Epidermal melanocyte (primary cell): Measurements from ENCODE around the gene PRKG1.

Source experiments
- DNase-seq: peaks from one replicate; pipeline ENCODE4 v3.0.0; 2011; ENCODE audit warnings: low spot score; ENCODE audit not compliant: insufficient read length

PRKG1 gene

GRCh38 chr10:51915031-51915542 lies 840.8 kb downstream of the PRKG1 start:
- DNase-seq = no peak

DNA sequence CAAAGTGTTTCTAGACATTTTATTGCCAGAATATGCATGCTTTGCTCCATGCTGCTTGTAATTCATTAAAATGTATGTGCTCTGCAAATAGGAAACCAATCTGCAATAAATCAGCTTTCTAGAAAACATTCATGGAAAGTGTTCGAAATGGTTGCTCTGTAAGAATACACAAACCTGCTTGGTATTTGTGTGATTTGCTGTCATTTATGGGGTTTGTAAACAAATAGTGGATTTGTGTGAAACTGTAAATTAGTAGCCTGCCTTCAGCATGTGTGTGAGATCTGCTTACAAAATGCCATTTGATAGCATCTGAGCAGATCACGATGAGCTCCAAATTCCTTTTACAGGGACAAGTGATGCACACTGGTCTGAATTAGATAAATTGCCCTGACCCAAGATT lies 844.2 kb downstream of the PRKG1 start:
- DNase-seq = no peak

DNA sequence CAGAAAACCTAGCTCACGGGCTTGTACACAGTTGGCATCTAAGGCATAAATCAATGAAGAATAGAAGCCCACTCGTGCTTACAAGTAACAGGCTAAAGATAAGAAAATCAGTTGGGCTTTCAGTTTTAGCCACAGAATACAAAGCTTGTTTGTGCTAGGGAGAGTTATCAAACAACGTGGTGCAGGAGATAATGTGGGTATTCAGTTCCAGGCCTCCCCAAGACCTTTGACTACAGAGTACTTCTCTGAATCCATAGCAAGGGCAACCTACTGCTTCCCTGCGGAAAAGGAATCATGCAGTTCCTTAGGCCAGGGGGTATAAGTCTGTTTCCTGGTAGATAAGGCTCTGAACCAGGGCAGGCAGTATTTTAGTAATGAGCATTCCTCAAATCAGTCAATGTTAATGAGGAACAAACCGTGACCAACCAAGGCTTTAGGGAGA lies 844.6 kb downstream of the PRKG1 start:
- no peak for DNase-seq

DNA sequence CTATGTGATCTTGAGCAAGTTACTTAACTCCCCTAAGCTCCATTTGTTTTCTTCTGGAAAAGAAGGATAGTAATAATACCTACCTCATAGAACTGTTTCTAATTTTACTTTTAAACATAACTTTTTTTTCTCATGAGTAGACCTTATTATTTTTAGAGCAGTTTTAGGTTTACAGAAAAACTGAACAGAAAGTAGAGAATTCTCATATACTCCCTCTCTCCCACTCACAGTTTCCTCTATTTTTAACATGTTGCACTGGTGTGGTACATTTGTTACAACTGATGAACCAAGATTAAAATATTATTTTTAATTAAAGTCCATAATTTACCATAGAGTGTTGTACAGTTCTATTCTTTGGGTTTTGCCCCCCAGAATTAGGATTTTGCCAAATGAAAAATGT lies 846.4 kb downstream of the PRKG1 start:
- no peak for DNase-seq

DNA sequence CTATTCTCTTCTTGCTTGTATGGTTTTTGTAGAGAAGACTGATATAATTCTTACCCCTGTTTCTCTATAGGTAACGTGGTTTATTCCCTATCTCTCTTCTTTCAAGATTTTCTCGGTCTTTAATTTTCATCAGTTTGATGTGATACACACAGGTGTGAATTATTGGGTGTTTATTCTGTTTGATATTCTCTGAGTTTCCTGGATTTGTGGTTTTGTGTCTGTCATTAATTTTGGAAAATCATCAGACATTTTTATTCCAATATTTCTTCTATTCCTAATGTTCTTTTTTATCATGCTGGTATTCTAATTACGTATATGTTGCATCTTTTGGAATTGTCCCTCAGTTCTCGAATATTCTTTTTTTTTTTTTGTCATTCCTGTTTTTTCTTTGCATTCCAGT lies 850.1 kb downstream of the PRKG1 start:
- no peak for DNase-seq

- DNase-seq = no peak
These were observed 852.0 kb downstream of the PRKG1 start for GRCh38 chr10:51926337-51926736.

- DNase-seq = no peak
These were observed 853.9 kb downstream of the PRKG1 start for GRCh38 chr10:51928162-51928561.

GRCh38 chr10:51932530-51932929 lies 858.2 kb downstream of the PRKG1 start:
- no peak for DNase-seq

DNA sequence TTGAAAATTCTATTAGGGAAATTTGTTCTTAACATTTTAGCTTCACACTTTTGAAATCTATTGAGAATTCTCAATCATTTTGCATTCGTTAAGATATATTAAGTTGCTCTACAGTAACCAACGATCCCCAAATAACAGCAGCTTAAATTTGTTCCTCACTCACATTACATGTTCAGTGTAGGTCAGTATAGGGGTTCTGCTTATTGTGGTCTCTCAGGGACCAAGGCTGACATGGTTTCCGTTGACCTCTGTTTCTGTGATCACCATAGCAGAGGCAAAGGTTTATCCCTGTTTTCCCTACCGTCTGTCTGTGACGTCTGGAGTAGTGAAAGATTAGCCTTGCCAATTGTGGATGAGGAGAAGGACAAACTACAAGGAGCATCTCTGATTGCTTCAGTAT lies 860.1 kb downstream of the PRKG1 start:
- DNase-seq = no peak

DNA sequence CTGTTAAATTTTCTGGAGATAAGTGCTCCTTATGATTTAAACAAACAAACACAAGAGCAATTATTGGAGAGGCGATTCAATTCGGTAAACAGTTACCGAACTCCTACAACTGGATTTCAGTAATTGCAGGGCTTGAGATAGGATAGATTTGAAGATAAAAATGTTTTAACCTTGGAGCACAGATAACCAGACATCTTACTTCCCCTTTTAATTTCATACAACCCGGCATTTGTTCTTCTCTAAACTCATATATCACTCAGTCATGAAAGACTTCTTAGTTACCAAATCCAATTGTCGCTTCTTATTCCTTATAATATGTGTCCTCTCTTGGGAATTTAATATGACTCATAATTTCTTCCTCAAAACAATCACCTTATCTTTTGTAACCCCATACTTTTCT lies 861.1 kb downstream of the PRKG1 start:
- DNase-seq = no peak

DNA sequence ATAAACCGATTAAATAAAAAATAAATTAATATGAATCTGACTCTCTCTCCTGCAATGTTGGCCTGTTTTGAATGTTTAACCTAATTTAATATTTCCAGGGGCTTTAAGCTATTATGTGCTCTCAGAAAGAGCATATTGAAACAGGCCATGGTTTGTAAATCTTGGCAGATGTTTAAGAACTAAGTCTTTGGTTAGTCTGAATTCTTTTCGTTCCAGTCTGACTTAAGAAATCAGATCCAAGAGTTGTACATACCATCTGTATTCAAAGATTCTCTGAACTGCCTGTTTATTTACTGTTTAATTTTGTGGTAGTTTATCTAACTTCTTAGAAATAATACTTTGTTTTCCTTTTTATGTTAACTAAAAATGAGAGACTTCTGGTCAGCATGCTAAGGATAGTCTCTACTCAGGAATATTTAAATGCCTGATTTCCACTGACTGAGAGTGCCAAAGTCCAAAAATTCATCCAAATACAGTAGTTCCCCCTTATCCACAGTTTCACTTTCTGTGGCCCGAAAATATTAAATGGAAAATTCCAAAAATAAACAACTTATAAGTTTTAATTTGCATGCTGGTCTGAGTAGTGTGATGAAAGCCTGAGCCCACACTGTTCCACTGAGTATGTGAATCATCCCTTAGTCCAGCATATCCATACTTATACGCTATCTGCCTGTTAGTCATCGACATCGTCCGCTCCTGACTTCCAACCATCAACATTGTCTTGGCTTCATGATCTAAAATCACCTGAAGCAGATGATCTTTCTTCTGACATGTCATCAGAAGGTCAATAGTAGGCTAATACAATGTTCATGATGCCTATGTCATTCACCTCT lies 863.2 kb downstream of the PRKG1 start:
- no peak for DNase-seq

DNA sequence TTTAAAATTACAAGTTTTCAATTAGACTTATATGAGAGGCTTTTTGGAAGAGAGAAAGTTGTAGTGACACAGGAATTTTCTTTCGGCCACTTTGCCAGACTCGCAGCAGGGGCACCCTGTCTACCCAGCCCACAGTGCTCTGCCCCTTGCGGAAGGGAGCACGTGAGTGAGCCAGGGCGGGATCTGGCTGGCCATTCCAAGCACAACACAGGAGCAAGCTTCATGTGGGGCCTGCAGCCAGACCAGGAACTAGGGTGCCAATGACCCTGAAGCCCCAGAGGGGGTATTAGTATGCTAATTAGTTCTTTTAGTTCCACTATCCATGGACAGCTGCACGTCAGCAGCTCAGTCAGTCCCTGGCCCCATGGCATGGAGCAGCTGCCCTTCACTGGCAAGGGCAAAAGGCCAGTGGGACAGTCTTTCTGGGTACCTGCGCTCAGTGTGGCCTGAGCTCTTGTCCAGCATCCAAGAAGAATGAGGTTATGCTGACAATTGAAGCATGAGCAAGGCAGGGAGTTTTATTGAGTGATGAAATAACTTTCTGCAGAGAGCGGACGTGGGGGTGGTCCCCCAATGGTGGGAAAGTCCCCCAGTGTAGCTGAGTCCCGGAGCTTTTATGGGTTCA lies 876.2 kb downstream of the PRKG1 start:
- no peak for DNase-seq

- no peak for DNase-seq
These were observed 876.8 kb downstream of the PRKG1 start for GRCh38 chr10:51950996-51951555.

DNA sequence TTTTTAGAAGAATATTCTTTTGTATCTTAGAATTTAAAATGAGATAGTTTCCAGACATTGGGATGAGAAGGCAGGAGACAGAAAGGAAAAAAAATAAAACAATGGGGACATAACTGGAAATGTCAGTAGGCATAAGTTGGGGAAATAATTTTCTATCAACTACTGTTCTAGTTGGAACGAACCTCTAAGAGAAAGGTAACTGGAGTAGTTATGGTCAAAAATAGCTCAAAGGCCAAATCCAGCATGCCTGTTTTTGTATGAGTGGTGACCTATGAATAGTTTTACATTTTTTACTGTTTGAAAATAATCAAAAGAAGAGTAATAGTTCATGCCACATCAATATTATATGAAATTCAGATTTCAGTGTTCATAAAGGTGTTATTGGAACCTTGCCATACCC lies 877.3 kb downstream of the PRKG1 start:
- DNase-seq = no peak

DNA sequence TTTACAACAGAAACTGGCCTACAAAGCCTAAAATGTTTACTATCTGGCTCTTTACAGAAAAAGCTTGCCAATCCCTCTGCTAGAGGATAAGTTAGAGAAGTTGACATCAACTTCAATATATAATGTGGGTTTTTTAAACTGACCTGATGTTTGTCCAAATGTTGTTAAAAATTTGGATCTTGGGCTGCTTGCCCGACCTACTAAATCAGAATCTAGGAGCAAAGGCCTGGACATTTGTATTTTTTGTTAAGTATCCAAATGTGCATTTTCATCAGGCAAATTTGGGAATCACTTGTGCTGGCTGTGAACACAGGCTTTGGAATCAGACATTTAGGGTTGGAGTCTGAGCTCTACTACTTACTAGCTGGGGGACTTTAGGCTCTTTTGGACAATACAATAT lies 877.8 kb downstream of the PRKG1 start:
- no peak for DNase-seq

DNA sequence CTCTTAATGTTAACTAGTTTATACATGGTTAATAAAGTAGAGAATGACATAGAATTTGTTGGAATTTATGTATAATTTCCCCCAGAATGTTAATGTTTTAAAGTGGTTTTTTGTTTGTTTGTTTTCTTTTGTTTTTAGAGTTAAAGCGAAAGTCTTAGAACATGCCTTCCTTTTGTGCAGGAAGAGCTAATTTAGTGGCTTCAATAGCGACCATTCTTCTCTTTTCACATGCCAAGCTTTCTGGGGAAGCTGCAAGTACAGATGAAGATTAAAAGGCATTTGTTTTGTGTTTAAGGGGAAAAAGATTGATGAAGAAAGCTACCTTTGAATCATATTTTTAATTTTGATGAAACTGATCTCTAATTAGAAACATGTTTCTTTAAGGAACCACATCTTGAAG lies 881.4 kb downstream of the PRKG1 start:
- no peak for DNase-seq

DNA sequence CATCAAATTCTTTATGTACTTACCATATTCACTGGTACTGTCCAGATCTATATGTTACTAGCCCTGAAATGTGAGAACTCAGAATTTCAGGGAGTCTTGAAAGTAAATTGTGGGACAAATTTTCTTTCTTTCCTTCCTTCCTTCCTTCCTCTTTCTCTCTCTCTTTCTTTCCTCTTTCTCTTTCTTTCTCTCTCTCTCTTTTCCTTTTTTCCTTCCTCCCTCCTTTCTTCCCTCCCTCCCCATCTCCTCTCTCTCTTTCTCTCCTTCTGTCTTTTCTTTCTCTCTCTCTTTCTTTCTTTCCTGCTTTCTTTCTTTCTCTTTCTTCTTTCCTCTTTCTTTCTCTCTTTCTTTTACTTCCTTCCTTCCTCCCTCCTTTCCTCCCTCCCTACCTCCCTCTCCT lies 882.5 kb downstream of the PRKG1 start:
- no peak for DNase-seq

DNA sequence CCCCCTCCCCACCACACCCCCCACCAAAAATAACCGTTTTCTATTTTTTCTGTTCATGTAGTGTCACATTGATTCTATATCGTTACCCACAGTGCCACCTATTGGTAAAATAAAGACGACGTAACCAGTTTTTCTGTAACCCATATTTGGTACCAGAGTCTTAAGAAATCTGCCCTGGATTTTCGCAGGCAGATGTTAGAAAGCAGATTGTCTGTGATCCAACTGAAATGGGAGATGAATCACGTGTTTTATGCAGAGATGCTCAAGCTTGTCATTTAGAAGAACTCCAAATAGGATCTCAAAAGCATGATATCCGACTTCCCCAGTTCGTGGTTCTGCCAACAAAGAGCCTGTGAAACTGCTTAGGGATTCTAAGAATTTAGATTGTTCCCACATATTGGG lies 886.2 kb downstream of the PRKG1 start:
- DNase-seq = peak; percentile 51

DNA sequence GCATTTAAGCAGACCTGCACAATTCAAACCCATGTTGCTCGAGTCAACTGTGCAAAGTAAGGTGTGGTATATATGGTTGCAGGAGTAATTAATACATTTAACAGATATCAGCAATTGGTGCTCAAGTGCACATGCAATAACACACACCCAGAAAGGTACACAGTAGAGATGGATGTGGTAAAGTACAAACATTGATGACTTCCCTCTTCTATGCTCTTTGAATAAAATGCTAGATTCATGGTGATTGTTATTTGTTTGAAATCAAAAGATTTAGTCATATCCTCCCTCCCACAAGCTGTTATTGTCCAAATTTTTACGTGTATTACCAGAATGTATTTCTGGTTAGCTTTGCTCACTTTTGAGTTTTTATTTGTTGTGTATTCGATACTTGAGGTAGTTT lies 887.1 kb downstream of the PRKG1 start:
- DNase-seq = no peak

DNA sequence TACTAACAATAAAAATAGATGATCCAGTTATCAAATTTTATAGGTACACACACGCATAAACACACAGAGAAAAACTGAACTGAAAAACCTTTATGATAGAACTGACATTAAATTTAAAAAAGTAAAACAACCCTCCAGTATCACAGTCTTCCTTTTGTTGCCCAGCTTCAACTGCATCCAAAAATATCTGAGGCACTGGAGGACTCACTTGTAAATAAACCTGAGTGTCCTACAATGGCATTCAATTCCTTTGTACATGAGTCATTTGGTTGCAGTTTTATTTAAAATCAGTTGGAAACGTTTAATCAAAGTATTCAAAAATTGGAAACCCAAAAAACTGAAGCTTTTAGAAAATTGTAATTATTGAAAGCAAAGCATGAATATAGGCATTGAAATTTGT lies 890.3 kb downstream of the PRKG1 start:
- no peak for DNase-seq

DNA sequence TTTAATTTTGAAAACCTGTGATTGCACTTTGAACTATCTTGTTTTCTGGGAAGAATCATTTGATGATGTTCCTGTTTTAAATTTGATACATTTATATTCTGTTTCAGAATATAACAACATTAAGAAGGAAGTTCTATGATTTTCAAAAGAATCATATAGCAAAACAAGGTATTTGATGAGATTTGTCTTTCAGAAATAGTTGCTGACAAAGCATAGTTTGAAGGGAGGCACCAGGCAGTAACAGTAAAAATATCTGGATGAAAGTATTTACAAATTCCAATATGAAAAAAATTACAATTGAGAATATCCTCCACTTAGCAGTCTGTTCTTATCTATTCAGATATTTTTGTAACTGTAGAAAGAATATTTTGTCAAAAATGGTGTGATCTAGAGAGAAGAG lies 891.2 kb downstream of the PRKG1 start:
- DNase-seq = no peak

DNA sequence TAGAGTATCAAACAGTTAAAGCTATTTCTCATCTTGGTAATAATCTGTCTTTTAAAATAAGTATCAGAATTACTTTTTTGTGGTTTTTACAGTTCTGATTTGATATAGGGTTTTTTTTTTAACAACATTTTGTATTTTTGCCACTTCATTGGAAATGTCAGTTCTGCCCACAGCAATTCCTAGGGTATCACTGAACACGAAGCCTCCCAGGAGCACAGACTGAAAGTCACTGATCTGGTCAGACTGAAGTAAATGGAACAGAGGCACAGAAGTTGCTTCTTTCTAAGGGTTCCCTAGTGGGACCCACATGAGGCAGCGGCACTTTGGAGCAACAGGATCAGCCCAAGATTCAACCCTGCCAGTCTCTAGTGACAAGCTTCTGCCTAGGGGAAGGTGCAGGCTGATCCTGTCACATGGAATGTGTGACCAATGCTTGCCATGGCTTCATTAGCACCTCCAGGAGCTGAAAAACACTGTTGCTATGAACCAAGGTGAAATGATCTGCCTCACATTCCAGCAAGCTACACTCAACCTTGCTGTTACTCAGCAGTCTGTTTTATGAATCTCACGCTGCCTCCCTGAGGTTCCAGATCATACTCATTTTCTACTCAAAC lies 898.6 kb downstream of the PRKG1 start:
- no peak for DNase-seq
